KBM-7 (cell line): ENCODE results near the gene MAPK12.

Experiments used
- DNase-seq: peaks from one replicate; pipeline ENCODE4 v3.0.0-alpha.2; 2015
- in situ Hi-C: fragments of 300-500 bp; cut with MboI; formaldehyde crosslinking; loops from 2 replicates; pipeline ENCODE4 v1.14.3; 2020; ENCODE audit warnings: low sequenced_read_pairs, low pct_unique_long_range_greater_than_20kb, mixed read lengths

Gene MAPK12

GRCh38 chr22:50246242-50247175 lies 15.0 kb downstream of the MAPK12 start:
- DNase-seq = no peak

GRCh38 chr22:50245214-50246072 lies 16.0 kb downstream of the MAPK12 start:
- in situ Hi-C loops = no loop called here
- DNase-seq = no peak

More at GRCh38 chr22:50246242-50247175, 15.0 kb downstream of the MAPK12 start:
- in situ Hi-C loops = no loop called here

- DNase-seq = peak; percentile 91
- in situ Hi-C loops = no loop called here
Measured at GRCh38 chr22:50244420-50245213, 16.9 kb downstream of the MAPK12 start, which contains the start of gene TUBGCP6. TSS of gene TUBGCP6 (minus strand) at chr22:50245023. CDS start at chr22:50244459, 564 bp downstream.

GRCh38 chr22:50243685-50244419 lies 17.6 kb downstream of the MAPK12 start:
- in situ Hi-C loops = no loop called here
- DNase-seq = no peak

- in situ Hi-C loops = no loop called here
- no peak for DNase-seq
Measured at GRCh38 chr22:50242406-50242949, 19.0 kb downstream of the MAPK12 start.

GRCh38 chr22:50238755-50239154 lies 22.7 kb downstream of the MAPK12 start:
- DNase-seq = no peak
- in situ Hi-C loops = no loop called here

GRCh38 chr22:50236731-50237409 lies 24.6 kb downstream of the MAPK12 start:
- peak; percentile 70 for DNase-seq
- in situ Hi-C loops = no loop called here

GRCh38 chr22:50233223-50233622 lies 28.3 kb downstream of the MAPK12 start:
- DNase-seq = no peak
- in situ Hi-C loops = no loop called here

GRCh38 chr22:50232481-50233151 lies 28.9 kb downstream of the MAPK12 start:
- in situ Hi-C loops = no loop called here
- no peak for DNase-seq

- in situ Hi-C loops = no loop called here
- DNase-seq = no peak
Measured at GRCh38 chr22:50229370-50229769, 32.1 kb downstream of the MAPK12 start.

- no peak for DNase-seq
- in situ Hi-C loops = no loop called here
Measured at GRCh38 chr22:50228366-50228765, 33.1 kb downstream of the MAPK12 start.

- DNase-seq = no peak
- in situ Hi-C loops = no loop called here
Measured at GRCh38 chr22:50227579-50228215, 33.8 kb downstream of the MAPK12 start.

- no peak for DNase-seq
- in situ Hi-C loops = no loop called here
Measured at GRCh38 chr22:50226875-50227165, 34.7 kb downstream of the MAPK12 start.

GRCh38 chr22:50226063-50226874 lies 35.2 kb downstream of the MAPK12 start:
- DNase-seq = no peak
- in situ Hi-C loops = no loop called here

GRCh38 chr22:50225200-50225969 lies 36.1 kb downstream of the MAPK12 start:
- in situ Hi-C loops = no loop called here
- DNase-seq = no peak
